ENCODE measurements around the gene TXNRD2. TPM values are rescaled to one million over a fixed set of nuclear protein-coding genes. Genes with fewer than 3 reads are reported as not detected.

Gene TXNRD2
- total RNA-seq, 4 donors from 2014 or later: 8.0 to 11.3 (median 10.4) TPM

GRCh38 chr22:19988965-19989724 is 47.5 kb upstream of the TXNRD2 start:
- WGBS, 2 donors: 65% methylated on average over 2 to 6 of the region's 18 CpGs

GRCh38 chr22:19988331-19988808 is 46.8 kb upstream of the TXNRD2 start:
- no peaks in the 10 kb centered on the region for H3K9me3 ChIP-seq
- intact Hi-C loops (cut with DNase I): no loop called here
- no peaks in the 10 kb centered on the region for H3K27me3 ChIP-seq
- H3K36me3 ChIP-seq: no peaks in the 10 kb centered on the region
- no peak overlapping the region for H3K4me3 ChIP-seq
- 96% methylated on average over 5 of the region's 9 CpGs; no CpG with 5 or more reads in 1 of the 2 donors for WGBS, 2 donors
- no peak for TF ChIP-seq POLR2A (IDR thresholded peaks at IDR 0.05)
- no peak for DNase-seq
- peaks cover 28 to 68% (median 36%) of the 10 kb centered on the region in 3 donors for H3K4me1 ChIP-seq
- no peak overlapping the region for H3K27ac ChIP-seq

More at GRCh38 chr22:19988965-19989724, 47.5 kb upstream of the TXNRD2 start:
- Histone ChIP-seq H3K9me3 (no peaks in the 10 kb centered on the region), H3K27ac (no peak overlapping the region), H3K4me1 (peaks cover 22 to 61% (median 28%) of the 10 kb centered on the region in 3 donors), H3K4me3 (no peak overlapping the region), H3K27me3 (no peaks in the 10 kb centered on the region), H3K36me3 (no peaks in the 10 kb centered on the region)
- TF ChIP-seq CTCF (IDR thresholded peaks at IDR 0.05) (no peak), POLR2A (IDR thresholded peaks at IDR 0.05) (no peak)
- no peak for DNase-seq
- intact Hi-C loops (cut with DNase I): no loop called here

GRCh38 chr22:19987394-19988306 is 46.0 kb upstream of the TXNRD2 start:
- H3K36me3 ChIP-seq: no peaks in the 10 kb centered on the region
- no peak for DNase-seq
- peak overlapping the region in 2 of 4 donors; percentile 87 to 91 for H3K27ac ChIP-seq
- TF ChIP-seq CTCF (IDR thresholded peaks at IDR 0.05) (no peak), POLR2A (IDR thresholded peaks at IDR 0.05) (no peak)
- H3K4me1 ChIP-seq: peaks cover 28 to 72% (median 39%) of the 10 kb centered on the region in 3 donors
- H3K9me3 ChIP-seq: no peaks in the 10 kb centered on the region
- intact Hi-C loops (cut with DNase I): no loop called here
- WGBS, 2 donors: 91 to 100% methylated on average over 5 to 6 of the region's 24 CpGs
- peak overlapping the region in 3 of 4 donors; percentile 51 to 84 (median 67) for H3K4me3 ChIP-seq
- no peaks in the 10 kb centered on the region for H3K27me3 ChIP-seq

DNA sequence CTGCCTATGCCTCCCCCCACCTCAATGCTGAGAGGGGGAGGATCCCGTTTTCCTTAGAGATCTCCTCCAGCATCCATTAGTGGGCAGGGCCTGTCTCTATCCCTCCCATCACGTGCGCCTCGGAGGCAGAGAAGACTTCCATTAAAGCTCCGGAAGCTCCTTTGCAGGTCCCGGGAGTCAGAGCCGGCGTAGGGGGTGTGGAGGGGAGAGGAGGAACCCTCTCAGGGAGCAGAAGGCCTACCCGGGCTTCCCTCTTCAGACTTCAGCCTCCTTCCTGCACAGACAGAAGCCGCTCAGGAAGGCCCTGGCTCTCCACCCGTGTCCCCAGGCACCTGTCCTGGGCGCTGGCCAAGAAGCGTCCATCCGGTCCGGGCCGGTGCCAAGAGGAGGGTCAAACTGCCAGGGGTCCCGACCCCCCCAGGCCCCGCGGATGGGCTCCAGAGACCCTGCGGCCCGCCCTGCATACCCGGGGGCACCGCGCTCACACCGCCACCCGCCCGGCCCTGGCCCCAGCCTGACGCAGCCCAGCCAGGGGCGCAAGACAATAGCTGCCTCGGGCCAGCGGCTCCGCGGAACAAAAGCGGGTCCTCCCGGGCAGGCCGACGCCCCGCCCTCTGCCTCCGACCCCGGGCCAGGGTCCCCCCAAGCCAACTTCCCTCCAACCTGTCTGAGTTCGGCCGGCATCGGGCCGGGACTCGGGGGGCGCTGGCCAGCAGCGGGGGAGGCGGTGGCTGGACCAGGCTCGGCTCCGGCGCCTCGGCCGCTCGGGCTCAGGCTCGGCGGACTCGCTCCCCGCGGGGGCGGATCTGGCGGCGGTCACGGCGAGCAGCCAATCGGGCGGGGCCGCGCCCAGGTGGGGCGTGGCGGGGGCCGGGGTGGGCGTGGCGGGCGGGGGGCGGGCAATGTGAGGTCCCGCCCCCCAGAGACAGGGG is 45.1 kb upstream of the TXNRD2 start:
- no peak for TF ChIP-seq CTCF (IDR thresholded peaks at IDR 0.05)
- TF ChIP-seq POLR2A (IDR thresholded peaks at IDR 0.05): peak in 2 of 4 donors; percentile 61 to 75
- H3K9me3 ChIP-seq: no peaks in the 10 kb centered on the region
- DNase-seq: no peak
- WGBS, 2 donors: 0% methylated on average over 1 of the region's 76 CpGs; no CpG with 5 or more reads in 1 of the 2 donors
- no peaks in the 10 kb centered on the region for H3K27me3 ChIP-seq
- H3K4me3 ChIP-seq: peak overlapping the region; percentile 51 to 84 (median 70)
- H3K36me3 ChIP-seq: peaks cover 0 to 2% (median 0%) of the 10 kb centered on the region in 3 donors
- peak overlapping the region; percentile 74 to 91 (median 84) for H3K27ac ChIP-seq
- intact Hi-C loops (cut with DNase I): no loop called here
- peaks cover 28 to 67% (median 35%) of the 10 kb centered on the region in 3 donors for H3K4me1 ChIP-seq

GRCh38 chr22:19986011-19986409 is 44.4 kb upstream of the TXNRD2 start:
- Histone ChIP-seq H3K36me3 (peaks cover 0 to 8% (median 0%) of the 10 kb centered on the region in 3 donors), H3K27me3 (no peaks in the 10 kb centered on the region), H3K9me3 (no peaks in the 10 kb centered on the region), H3K4me1 (peaks cover 28 to 60% (median 35%) of the 10 kb centered on the region in 3 donors), H3K27ac (peak overlapping the region in 3 of 4 donors; percentile 74 to 91 (median 87)), H3K4me3 (peak overlapping the region; percentile 51 to 84 (median 70))
- 22 to 29% methylated on average over 1 of the region's 2 CpGs for WGBS, 2 donors
- intact Hi-C loops (cut with DNase I): no loop called here
- TF ChIP-seq POLR2A (IDR thresholded peaks at IDR 0.05) (no peak), CTCF (IDR thresholded peaks at IDR 0.05) (no peak)
- no peak for DNase-seq
